HuH-7 (cell line): Measurements from ENCODE around the gene RCE1.

Experiments used
- DNase-seq: peaks from one replicate; pipeline ENCODE4 v3.0.0; 2011; ENCODE audit warnings: low spot score

Gene RCE1

DNA sequence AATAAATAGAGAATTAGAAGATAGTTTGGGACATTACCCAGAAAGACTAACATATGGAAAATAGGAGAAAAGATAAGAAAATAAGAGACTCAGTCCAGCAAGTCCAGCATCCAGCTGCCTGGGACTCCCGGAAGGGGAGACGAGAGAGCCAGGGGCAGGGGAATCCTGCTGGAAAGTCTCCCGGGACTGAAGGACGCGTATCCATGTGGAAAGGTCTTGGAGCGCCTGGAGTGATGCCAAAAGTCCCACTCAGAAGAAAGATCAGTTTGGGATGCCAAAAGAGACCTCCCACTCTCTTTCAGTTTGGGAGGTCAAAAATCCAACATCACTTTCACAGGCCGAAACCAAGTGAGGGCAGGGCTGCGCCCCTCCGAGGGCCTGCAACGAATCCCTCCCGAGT, 44.3 kb downstream of the RCE1 start:
- no peak for DNase-seq

DNA sequence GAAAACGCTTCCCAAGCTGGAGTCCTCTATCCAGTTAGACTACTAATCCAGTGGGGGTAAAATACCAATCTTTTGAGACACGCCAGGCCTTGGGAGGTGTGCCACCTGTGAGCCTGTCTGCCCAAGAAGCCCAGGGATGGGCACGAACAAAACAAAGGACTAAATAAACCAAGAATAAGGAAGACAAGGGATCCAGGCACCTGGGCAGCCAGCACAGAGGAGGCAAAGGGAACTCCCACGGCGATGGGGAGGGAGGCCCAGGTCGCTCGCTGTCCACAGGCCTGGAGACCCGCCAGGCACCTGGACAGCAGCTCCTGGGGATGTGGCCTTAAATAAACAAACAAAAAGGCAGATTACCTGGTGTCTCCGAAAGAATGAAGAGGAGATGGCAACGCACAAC, 45.0 kb downstream of the RCE1 start:
- DNase-seq = no peak

- no peak for DNase-seq
These were observed 46.7 kb downstream of the RCE1 start for GRCh38 chr11:66889960-66890359.

GRCh38 chr11:66891851-66892660, 48.8 kb downstream of the RCE1 start:
- peak; percentile 99 for DNase-seq

DNA sequence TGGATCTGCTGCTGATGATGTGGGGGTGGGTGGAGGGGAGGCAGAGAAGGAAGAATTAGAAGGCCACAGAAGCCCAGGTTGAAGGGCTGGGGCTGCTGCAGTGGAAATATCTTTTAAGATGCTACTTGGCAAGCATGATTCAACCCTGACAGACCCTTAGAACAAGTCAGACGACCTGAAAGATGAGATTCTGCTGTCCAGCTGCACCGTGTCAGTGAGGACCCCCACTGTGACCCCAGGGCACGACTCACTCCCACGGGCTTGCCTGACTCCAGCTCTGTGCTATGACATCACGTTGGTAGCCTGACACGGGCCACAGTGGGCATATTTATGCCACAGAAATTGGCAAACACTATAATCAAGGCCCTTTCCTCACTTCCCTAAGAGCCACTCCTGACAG, 49.7 kb downstream of the RCE1 start:
- DNase-seq = no peak

DNA sequence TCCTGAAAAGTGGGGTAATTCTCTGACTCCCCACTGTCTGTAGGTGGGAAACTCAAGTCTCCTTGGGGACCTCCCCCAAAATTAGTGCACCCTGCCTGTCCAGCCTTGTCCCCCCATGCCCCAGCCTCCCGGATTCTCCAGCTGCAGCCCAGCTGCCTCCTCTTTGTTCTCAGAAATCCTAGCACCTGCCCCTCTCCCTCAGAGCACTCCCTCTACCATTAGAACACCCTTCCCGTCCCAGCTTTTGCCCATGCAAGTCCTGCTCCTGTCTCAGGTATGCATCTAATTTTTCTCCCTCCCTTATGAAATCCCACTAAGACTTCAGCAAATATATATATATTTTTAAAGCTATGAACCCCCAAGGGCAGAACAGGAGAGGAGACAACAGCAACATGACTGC, 50.9 kb downstream of the RCE1 start:
- no peak for DNase-seq
